GM21390 (cell line): Measurements from ENCODE around the gene ADAMTS17.

ENCODE experiments used
- ATAC-seq: cut with Tn5 transposase; IDR thresholded peaks from one replicate; pipeline ENCODE4 v1.9.1; 2021; ENCODE audit not compliant: unreplicated experiment

ADAMTS17 gene

DNA sequence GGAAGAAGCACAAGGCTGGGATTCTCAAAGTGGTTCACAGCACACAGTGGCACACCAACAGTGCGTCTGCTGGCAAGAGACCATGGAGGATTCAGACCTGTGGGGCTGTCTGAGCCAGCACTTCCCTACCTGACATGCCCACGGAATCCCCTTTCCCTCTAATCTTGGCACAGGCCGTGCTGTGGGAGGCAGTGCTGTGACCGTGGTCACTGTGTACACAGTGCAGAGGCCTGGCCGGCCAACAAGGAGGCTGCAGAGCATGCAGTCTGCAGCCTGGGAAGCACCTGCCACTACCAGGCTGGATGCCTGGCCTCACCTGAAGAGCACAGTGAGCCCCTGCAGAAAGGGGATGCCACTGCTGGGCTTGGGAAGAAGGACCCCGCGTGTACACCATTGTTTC, 307.6 kb downstream of the ADAMTS17 start:
- no peak for ATAC-seq

GRCh38 chr15:100033140-100033857, 308.5 kb downstream of the ADAMTS17 start:
- no peak for ATAC-seq

- ATAC-seq, result no peak
Measured at GRCh38 chr15:100032358-100033085, 309.3 kb downstream of the ADAMTS17 start.

GRCh38 chr15:100031665-100032357, 310.0 kb downstream of the ADAMTS17 start:
- ATAC-seq, result no peak

DNA sequence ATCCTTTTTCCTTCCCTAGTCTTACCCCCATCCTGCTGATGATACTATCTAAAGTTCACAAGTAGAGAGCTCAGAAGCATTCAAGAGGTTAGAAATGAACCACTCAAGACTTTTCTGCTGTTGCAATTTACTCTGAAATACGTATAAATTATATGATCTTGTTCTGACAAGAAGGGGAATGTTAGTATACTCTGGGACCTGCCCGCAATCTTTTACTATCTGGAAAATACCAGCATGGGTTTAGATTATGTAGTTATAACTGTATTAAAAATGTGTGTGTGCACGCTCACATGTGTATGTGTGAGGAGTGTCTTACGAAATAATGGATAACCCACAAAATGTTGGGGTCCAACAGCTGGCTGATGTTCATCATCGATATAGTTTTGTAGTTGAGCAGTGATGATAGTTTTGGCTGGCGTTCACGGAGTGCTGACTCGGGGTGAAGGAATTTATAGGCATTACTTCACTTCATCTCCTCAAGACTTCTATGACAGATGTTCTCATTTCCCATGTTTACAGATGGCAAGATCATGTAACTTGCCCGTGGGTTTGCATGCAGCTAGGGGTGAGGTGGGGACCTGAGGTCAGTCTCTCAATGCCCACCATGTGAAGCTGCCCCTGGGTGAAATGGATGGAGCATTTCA, 311.1 kb downstream of the ADAMTS17 start:
- no peak for ATAC-seq

DNA sequence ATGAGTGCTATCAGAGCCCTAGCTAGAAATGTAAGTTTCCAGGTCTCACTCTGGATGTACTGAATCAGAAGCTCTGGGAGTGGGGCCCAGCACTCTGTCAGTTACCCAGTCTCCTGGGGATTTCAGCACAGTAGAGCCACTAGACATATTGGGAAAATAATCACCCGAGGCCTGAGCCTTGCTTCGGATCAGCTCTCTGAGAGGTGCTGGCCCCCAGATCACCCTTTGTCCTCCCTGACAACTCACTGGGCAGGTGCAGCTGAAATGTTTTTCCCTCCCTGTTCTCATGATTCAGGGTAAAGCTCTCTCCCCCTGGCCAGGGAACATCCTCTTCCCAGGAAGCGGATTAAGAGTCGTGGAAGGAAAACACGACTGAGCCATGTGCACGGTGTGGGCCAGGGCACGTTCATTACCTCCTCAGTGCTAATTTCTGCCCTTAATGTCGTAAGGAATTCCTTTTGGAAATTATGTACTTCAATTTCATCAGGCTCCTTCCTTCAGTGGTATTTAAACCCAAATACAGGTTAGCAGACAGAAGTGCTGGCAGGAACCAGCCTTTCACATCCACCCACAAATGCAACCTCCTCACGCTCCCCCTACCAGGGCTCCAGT, 311.8 kb downstream of the ADAMTS17 start:
- ATAC-seq, result no peak

- no peak for ATAC-seq
Measured at GRCh38 chr15:100029045-100029444, 312.7 kb downstream of the ADAMTS17 start.

DNA sequence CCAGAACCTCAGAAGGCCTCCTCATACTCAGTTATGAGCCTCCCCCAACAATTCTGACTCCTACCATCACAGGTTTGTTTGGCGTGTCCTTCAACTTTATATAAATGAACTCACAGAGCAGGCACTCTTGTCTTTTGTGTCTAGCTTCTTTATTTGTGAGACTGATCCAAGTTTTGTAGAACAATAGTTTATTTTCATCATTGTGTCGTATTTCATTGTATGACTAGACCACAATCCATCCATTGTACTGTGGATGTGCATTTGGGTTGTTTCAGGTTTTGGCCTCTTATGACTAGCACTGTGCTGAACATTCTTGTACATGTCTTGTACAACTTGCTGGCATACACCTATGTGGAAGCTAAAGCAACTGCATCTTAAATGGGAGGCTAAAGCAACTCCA, 315.7 kb downstream of the ADAMTS17 start:
- ATAC-seq, result no peak

GRCh38 chr15:100022806-100023205, 319.0 kb downstream of the ADAMTS17 start:
- ATAC-seq, result no peak

GRCh38 chr15:100022391-100022790, 319.4 kb downstream of the ADAMTS17 start:
- ATAC-seq, result no peak

- ATAC-seq, result no peak
Measured at GRCh38 chr15:100021653-100022052, 320.1 kb downstream of the ADAMTS17 start.

- no peak for ATAC-seq
Measured at GRCh38 chr15:100020614-100021013, 321.2 kb downstream of the ADAMTS17 start.

DNA sequence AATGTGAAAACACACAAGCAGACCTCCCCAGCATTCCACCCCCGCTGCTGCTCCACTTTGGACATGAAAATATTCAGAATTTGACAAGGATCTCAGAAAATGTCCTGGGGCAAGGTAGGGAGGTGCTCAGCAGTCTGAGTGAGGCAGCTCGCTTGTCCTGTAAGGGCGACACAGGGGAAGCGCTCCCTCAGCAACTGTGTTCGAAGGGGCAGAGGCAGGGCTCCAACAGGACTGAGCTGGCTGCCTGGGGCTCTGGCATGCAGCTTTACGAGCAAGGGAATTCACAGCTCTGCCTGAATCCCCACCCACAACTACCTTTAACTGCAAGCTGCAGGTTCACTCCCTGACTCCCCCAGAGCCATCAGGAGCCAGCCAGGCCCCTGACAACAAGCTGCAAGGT, 321.6 kb downstream of the ADAMTS17 start:
- ATAC-seq, result no peak

- no peak for ATAC-seq
Measured at GRCh38 chr15:100019601-100020000, 322.2 kb downstream of the ADAMTS17 start.

GRCh38 chr15:100018191-100018590, 323.6 kb downstream of the ADAMTS17 start:
- ATAC-seq, result no peak

- ATAC-seq, result no peak
Measured at GRCh38 chr15:100017140-100017539, 324.6 kb downstream of the ADAMTS17 start.

- ATAC-seq, result no peak
Measured at GRCh38 chr15:100016632-100017031, 325.1 kb downstream of the ADAMTS17 start.

GRCh38 chr15:100011235-100011634, 330.5 kb downstream of the ADAMTS17 start:
- no peak for ATAC-seq

DNA sequence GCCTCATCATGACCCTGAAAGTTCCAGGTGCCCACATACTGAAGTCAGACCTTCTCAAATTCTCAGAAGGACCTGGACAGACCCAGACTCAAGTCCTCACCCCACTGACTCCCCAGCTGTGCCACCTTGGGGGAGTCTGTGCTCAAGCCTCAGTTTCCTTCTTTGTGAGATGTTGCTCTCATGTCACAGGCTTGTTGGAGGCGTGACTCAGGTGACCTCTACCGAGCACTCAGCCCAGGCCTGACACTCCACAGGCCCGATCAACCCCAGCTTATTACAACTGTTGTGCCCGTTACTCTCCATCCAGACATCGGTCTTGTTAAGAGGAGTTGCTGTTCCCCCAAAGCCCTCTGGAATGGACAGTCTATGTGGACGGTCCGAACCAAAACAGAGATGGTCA, 332.4 kb downstream of the ADAMTS17 start:
- no peak for ATAC-seq

DNA sequence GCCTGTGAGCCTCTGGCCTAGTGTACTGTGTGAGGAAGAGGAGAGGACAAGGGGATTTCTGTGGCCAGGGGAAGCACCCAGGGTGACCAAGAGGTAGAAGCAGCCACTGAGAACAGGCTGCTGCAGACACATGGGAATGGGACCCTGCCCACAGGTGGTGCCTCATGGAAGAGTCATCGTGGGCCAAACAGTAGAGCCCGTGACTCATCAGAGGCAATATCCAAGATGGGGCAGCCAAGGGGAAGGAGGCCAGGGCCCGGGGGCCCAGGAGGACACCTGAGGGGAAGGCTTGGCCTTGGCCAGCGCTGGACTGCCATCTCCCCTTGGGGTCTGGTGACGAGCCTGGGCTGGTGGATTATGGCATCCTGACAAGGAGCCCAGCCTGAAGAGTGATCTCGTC, 333.5 kb downstream of the ADAMTS17 start:
- no peak for ATAC-seq

DNA sequence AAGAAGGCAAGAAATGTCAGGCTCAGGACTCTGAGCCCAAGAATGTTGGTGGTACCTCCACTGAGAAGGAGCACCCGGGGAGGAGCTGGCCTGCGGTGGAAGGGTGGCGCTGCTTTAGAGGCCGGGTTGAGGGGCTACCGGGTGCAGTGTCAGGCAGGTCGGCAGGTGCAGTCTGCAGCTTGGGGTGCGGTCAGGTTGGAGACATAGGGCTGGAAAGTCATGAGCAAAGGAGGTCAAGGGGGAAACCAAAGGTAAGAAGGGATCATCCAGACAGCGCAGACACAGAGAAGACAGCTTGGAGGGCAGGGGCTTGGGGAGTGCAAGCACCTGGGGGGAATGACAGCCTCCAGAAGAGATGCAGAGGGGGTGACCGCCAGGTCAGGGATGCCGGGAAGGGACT, 334.2 kb downstream of the ADAMTS17 start:
- ATAC-seq, result no peak
